DOHH2 (cell line): ENCODE results near the gene CSPG5.
A peak's percentile ranks its signal among the peaks of the same experiment; 100 is the strongest.

ENCODE experiments used
- H3F3A ChIP-seq: fragments of 200-600 bp; sonication (generic), shearing (Covaris generic); 2 replicates; pipeline ENCODE4 v1.6.0; 2016; ENCODE audit warnings: antibody characterized with exemption, mild to moderate bottlenecking; ENCODE audit not compliant: control insufficient read depth, insufficient read depth
- H3K27ac ChIP-seq: fragments of 200-600 bp; sonication (generic); 2 replicates; pipeline ENCODE4 v1.5.1; 2014; ENCODE audit warnings: low read depth, mild to moderate bottlenecking, low read length, moderate library complexity
- H3K27me3 ChIP-seq: fragments of 200-600 bp; sonication (generic); 2 replicates; pipeline ENCODE4 v1.6.1; 2014; ENCODE audit warnings: mild to moderate bottlenecking, low read length, mixed read lengths; ENCODE audit not compliant: control insufficient read depth
- H3K36me3 ChIP-seq: fragments of 200-600 bp; sonication (generic); 2 replicates; pipeline ENCODE4 v1.6.1; 2014; ENCODE audit warnings: mild to moderate bottlenecking, low read length, moderate library complexity, mixed read lengths; ENCODE audit not compliant: control insufficient read depth
- H3K4me1 ChIP-seq: fragments of 200-600 bp; sonication (generic); 2 replicates; pipeline ENCODE4 v1.6.1; 2014; ENCODE audit warnings: mild to moderate bottlenecking, low read length, mixed read lengths; ENCODE audit not compliant: control insufficient read depth
- H3K4me2 ChIP-seq: fragments of 200-600 bp; sonication (generic); 2 replicates; pipeline ENCODE4 v1.6.0; 2014; ENCODE audit warnings: mild to moderate bottlenecking, low read length, moderate library complexity
- H3K4me3 ChIP-seq: fragments of 200-600 bp; sonication (generic); 2 replicates; pipeline ENCODE4 v1.5.1; 2014; ENCODE audit warnings: mild to moderate bottlenecking, low read length, mixed read lengths
- H3K79me2 ChIP-seq: fragments of 200-600 bp; sonication (generic); 2 replicates; pipeline ENCODE4 v1.6.1; 2014; ENCODE audit warnings: mild to moderate bottlenecking, low read length, mixed read lengths; ENCODE audit not compliant: control insufficient read depth
- H3K9me2 ChIP-seq: fragments of 200-600 bp; sonication (generic); replicated peaks from 2 replicates; pipeline ENCODE4 v1.6.1; 2014; ENCODE audit warnings: mild to moderate bottlenecking, low read length, mixed read lengths; ENCODE audit not compliant: control insufficient read depth
- H3K9me3 ChIP-seq: fragments of 200-600 bp; sonication (generic); 2 replicates; pipeline ENCODE4 v1.6.1; 2014; ENCODE audit warnings: antibody characterized with exemption, low read length, mixed read lengths; ENCODE audit not compliant: control insufficient read depth, insufficient read depth
- H4K20me1 ChIP-seq: fragments of 200-600 bp; sonication (generic); 2 replicates; pipeline ENCODE4 v1.6.0; 2014; ENCODE audit warnings: low read depth, mild to moderate bottlenecking, antibody characterized with exemption, low read length, moderate library complexity; ENCODE audit not compliant: control insufficient read depth, insufficient read depth
- CTCF ChIP-seq: fragments of 200-600 bp; sonication (generic); IDR thresholded peaks from one replicate; pipeline ENCODE4 v1.5.1; 2014; ENCODE audit warnings: antibody characterized with exemption, mild to moderate bottlenecking, low read depth, low read length; ENCODE audit not compliant: poor library complexity, severe bottlenecking
- EZH2phosphoT487 ChIP-seq: fragments of 200-600 bp; sonication (generic); IDR thresholded peaks from 2 replicates; pipeline ENCODE4 v1.6.1; 2017; ENCODE audit warnings: borderline replicate concordance, mild to moderate bottlenecking, antibody characterized with exemption, low read length, moderate library complexity, mixed read lengths

The CSPG5 gene

GRCh38 chr3:47523310-47524073 is 55.2 kb downstream of the CSPG5 start:
- no peaks in the 10 kb centered on the region for H3K79me2 ChIP-seq
- H3K4me2 ChIP-seq, result no peak overlapping the region
- H3K9me3 ChIP-seq, result no peaks in the 10 kb centered on the region
- no peaks in the 10 kb centered on the region for H3K36me3 ChIP-seq
- TF ChIP-seq EZH2phosphoT487 (no peak), CTCF (no peak)
- H4K20me1 ChIP-seq, result no peaks in the 10 kb centered on the region
- H3K9me2 ChIP-seq, result no peaks in the 10 kb centered on the region
- no peak overlapping the region for H3K4me3 ChIP-seq
- no peaks in the 10 kb centered on the region for H3F3A ChIP-seq
- 0 out of 2 replicates have a peak, but pooled peaks cover 3% of the 10 kb centered on the region for H3K27me3 ChIP-seq
- H3K27ac ChIP-seq, result no peak overlapping the region
- peaks cover 8% of the 10 kb centered on the region for H3K4me1 ChIP-seq

- H3K27me3 ChIP-seq, result 0 out of 2 replicates have a peak, but pooled peaks cover 3% of the 10 kb centered on the region
- peak overlapping the region; percentile 19; the same call in 1 of the 2 replicates for H3K4me2 ChIP-seq
- H3K4me3 ChIP-seq, result no peak overlapping the region
- no peaks in the 10 kb centered on the region for H3K9me3 ChIP-seq
- no peaks in the 10 kb centered on the region for H4K20me1 ChIP-seq
- no peaks in the 10 kb centered on the region for H3K9me2 ChIP-seq
- peaks cover 8% of the 10 kb centered on the region for H3K4me1 ChIP-seq
- no peaks in the 10 kb centered on the region for H3K79me2 ChIP-seq
- no peaks in the 10 kb centered on the region for H3K36me3 ChIP-seq
- TF ChIP-seq EZH2phosphoT487 (no peak), CTCF (peak; percentile 86)
- no peaks in the 10 kb centered on the region for H3F3A ChIP-seq
- no peak overlapping the region for H3K27ac ChIP-seq
These were observed 56.3 kb downstream of the CSPG5 start for GRCh38 chr3:47522082-47522987.

- Histone ChIP-seq H3K9me3 (no peaks in the 10 kb centered on the region), H3K4me1 (peaks cover 8% of the 10 kb centered on the region), H3K36me3 (no peaks in the 10 kb centered on the region), H3K79me2 (no peaks in the 10 kb centered on the region), H3F3A (no peaks in the 10 kb centered on the region), H3K4me3 (no peak overlapping the region), H4K20me1 (no peaks in the 10 kb centered on the region), H3K4me2 (no peak overlapping the region), H3K27ac (no peak overlapping the region), H3K9me2 (no peaks in the 10 kb centered on the region), H3K27me3 (0 out of 2 replicates have a peak, but pooled peaks cover 3% of the 10 kb centered on the region)
- TF ChIP-seq EZH2phosphoT487, result no peak
- no peak for TF ChIP-seq CTCF
These were observed 57.9 kb downstream of the CSPG5 start for GRCh38 chr3:47520756-47521155.
